GM12875 (cell line): Measurements from ENCODE around the gene YAE1.
"Not testable (repeated sequence)": the region's sequence is repeated elsewhere in the genome, so short reads cannot be mapped to it uniquely, and the experiment has no call there.

Experiments used
- H3K4me3 ChIP-seq: one replicate; pipeline ENCODE4 v1.5.1; 2011; ENCODE audit warnings: low read depth, low read length, control low read depth
- CTCF ChIP-seq: IDR thresholded peaks from 2 replicates; pipeline ENCODE4 v1.5.1; 2011; ENCODE audit warnings: low read depth, mild to moderate bottlenecking, control low read depth, inconsistent platforms, low read length, moderate library complexity, borderline replicate concordance; ENCODE audit not compliant: insufficient read depth

YAE1 gene

GRCh38 chr7:39535064-39535463, 31.1 kb upstream of the YAE1 start:
- no peak overlapping the region for H3K4me3 ChIP-seq
- no peak for TF ChIP-seq CTCF

- no peak for TF ChIP-seq CTCF
- H3K4me3 ChIP-seq: no peak overlapping the region
Observed at GRCh38 chr7:39535720-39536119, 30.5 kb upstream of the YAE1 start.

DNA sequence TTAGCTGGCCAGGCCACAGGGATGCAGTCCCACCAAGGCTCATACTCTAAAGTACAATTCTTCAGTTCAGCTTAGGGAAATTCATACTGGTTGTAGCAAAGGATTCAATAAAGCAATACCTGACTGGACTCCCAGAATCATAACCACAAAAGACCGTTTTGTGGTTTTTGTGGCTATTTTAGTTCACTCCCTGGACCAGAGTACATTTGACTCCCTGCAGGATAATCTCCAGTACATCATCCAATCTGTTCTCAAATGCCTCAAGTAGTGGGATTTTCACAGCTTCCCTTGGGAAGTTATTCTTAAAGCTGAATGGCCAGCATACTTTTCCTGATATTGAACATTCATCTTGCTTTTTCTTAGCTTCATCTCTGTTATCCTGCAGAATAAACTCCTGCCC, 29.3 kb upstream of the YAE1 start:
- H3K4me3 ChIP-seq: no peak overlapping the region
- TF ChIP-seq CTCF: no peak

GRCh38 chr7:39539816-39540215, 26.4 kb upstream of the YAE1 start:
- no peak overlapping the region for H3K4me3 ChIP-seq
- no peak for TF ChIP-seq CTCF

GRCh38 chr7:39540320-39540719, 25.9 kb upstream of the YAE1 start:
- TF ChIP-seq CTCF: no peak
- H3K4me3 ChIP-seq: no peak overlapping the region

GRCh38 chr7:39541511-39541910, 24.7 kb upstream of the YAE1 start:
- no peak for TF ChIP-seq CTCF

DNA sequence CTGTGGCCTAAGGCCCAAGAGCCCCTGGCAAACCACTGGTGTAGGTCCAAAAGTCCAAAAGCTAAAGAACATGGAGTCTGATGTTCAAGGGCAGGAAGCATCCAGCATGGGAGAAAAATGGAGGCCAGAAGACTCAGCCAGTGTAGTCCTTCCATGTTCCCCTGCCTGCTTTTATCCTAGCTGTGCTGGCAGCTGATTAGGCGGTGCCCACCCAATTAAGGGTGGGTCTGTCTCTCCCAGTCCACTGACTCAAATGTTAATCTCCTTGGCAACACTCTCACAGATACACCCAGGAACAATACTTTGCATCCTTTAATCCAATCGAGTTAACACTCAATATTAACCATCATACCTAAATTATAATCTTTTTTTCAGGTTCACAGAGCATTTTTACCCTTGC, 21.4 kb upstream of the YAE1 start:
- H3K4me3 ChIP-seq: not testable (repeated sequence)

More at GRCh38 chr7:39541511-39541910, 24.7 kb upstream of the YAE1 start:
- H3K4me3 ChIP-seq: no peak overlapping the region

DNA sequence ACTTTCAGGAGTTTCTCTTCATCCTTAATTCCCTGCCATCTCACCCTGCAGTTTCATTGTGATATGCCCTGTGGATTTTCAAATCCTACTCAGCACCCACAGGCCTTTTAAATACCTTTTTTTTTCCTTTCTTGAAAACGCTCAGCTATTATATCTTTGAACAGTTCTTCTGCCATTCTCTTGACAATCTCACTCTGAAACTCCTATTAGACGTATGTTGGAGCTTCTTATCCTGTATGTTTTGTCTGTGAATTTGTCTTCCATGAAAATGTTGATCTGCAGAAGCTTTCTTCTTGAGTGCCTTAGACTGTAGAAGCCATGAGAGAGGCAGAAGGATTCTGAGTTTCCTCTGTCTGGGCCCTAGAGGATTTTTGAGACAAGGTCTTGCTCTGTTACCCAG, 18.9 kb upstream of the YAE1 start:
- TF ChIP-seq CTCF: no peak
- no peak overlapping the region for H3K4me3 ChIP-seq
